GM06990 (cell line): ENCODE measurements around the gene PHF12.

ENCODE experiments used
- DNase-seq: peaks from one replicate; pipeline ENCODE4 v3.0.0-alpha.2; 2011; ENCODE audit not compliant: insufficient read length; ENCODE audit errors: extremely low read depth
- H3K27me3 ChIP-seq: replicated peaks from 2 replicates; pipeline ENCODE4 v1.6.0; 2011; ENCODE audit warnings: low read length; ENCODE audit not compliant: control insufficient read depth, insufficient read depth
- H3K36me3 ChIP-seq: 2 replicates; pipeline ENCODE4 v1.5.1; 2011; ENCODE audit warnings: low read length; ENCODE audit not compliant: control insufficient read depth, insufficient read depth
- H3K4me3 ChIP-seq: replicated peaks from 2 replicates; pipeline ENCODE4 v1.5.1; 2011; ENCODE audit warnings: low read depth, mild to moderate bottlenecking, control low read depth, low read length
- TF ChIP-seq, protein P1 (sequence below): IDR thresholded peaks from 2 replicates; pipeline ENCODE4 v1.5.1; 2011; ENCODE audit warnings: low read length, control low read depth, mild to moderate bottlenecking, inconsistent platforms; ENCODE audit not compliant: insufficient read depth, poor library complexity, severe bottlenecking

The PHF12 gene

DNA sequence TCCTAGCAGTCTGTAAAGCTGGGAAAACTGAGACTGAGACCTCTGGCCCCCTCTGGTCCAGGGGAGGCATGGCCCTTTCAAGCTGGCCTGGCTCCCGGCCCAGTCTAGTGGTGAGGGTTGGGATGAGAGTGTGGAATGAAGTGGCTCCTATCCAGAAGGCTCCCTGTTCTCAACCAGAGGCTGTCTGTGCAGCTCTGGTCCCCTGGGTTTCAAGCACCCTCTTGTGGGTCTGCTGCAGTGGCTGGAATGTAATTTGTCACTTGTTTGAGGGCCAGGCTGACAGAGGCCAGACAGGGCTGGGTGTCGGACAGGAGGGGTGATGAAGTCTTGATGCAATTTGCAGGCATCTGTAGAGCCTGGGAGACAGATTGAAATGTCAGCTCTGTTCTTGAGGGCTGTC lies 22.1 kb upstream of the PHF12 start:
- H3K36me3 ChIP-seq, result no peaks in the 10 kb centered on the region
- no peaks in the 10 kb centered on the region; the same call in 1 of the 2 replicates for H3K27me3 ChIP-seq
- no peak for DNase-seq
- TF ChIP-seq, protein P1, sequence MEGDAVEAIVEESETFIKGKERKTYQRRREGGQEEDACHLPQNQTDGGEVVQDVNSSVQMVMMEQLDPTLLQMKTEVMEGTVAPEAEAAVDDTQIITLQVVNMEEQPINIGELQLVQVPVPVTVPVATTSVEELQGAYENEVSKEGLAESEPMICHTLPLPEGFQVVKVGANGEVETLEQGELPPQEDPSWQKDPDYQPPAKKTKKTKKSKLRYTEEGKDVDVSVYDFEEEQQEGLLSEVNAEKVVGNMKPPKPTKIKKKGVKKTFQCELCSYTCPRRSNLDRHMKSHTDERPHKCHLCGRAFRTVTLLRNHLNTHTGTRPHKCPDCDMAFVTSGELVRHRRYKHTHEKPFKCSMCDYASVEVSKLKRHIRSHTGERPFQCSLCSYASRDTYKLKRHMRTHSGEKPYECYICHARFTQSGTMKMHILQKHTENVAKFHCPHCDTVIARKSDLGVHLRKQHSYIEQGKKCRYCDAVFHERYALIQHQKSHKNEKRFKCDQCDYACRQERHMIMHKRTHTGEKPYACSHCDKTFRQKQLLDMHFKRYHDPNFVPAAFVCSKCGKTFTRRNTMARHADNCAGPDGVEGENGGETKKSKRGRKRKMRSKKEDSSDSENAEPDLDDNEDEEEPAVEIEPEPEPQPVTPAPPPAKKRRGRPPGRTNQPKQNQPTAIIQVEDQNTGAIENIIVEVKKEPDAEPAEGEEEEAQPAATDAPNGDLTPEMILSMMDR, result no peak
- H3K4me3 ChIP-seq, result no peak overlapping the region

DNA sequence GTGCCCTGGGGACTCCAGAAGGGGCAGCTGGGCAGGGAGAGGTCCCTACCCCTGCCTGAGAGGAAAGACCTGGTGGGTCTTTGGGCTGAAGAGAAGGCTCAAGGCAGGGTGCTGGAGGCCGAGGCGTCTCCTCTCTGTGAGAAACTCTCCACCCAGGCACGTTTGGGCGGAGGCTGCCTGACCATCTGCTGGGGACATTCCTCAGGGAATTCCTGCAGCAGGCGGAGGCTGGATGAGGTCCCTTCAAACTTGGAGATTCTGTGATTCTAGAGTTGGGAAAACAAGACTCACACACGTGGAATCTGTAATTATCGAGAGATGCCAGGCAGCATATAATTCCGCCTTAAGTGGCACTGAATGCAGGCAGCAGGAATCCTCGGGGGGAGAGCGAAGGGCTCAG lies 21.1 kb upstream of the PHF12 start:
- Histone ChIP-seq H3K36me3 (no peaks in the 10 kb centered on the region), H3K27me3 (no peaks in the 10 kb centered on the region; the same call in 1 of the 2 replicates), H3K4me3 (no peak overlapping the region)
- TF ChIP-seq, protein P1, result no peak
- DNase-seq, result no peak

DNA sequence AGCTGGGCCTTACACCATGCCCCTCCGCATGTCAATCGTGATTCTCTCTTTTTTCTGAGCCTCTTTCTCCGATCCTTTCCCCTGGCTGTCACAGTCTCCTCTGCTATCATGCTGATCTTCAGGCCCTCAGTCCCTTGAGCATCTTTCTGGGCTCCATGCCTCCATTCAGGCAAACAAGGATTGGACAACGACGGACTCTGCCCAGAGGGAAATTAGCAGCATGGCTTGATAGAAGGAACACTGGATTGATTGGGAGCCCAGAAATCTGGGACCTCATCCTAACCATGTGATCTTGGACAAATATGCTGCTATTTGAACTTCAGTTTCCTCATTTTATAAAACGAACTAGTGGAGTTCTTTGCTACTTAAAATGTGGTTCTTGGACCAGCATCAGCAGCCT lies 19.6 kb upstream of the PHF12 start:
- TF ChIP-seq, protein P1, result no peak
- Histone ChIP-seq H3K4me3 (no peak overlapping the region), H3K36me3 (no peaks in the 10 kb centered on the region), H3K27me3 (no peaks in the 10 kb centered on the region; the same call in 1 of the 2 replicates)
- DNase-seq, result no peak

DNA sequence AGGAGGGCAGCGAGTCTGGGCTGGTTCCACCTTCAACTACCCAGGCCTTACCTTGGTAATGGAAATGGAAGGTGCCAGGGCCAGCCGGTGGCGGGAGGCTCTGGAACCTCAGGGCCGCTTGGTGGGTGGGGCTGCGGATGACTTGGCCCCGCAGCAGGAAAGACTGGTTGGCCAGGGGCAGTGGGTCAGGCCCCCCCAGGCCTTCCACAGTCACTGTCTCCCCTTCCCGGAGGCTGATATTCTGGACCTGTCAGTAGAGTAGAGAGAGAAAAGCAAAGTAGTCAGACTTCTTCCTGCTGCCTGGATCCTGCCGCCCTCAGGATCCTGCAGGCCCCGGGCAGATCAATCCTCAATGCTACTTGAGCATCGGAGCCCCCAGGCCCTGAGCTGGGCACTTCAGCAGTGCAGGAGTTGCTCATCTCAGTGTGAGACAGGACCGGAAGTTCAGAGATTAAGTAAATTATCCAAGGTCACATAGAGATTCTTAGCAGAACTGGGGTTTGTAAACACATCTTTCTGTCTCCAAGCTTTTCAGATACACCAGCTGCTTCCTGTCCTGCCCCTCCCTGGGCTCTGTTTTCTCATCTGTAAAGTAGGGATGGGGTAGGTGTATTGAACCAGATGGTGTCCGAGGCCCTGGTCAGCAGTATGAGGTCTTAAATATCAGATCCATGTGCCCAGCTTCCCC lies 18.5 kb upstream of the PHF12 start:
- TF ChIP-seq, protein P1, result no peak
- H3K27me3 ChIP-seq, result no peaks in the 10 kb centered on the region; the same call in 1 of the 2 replicates
- H3K4me3 ChIP-seq, result no peak overlapping the region
- DNase-seq, result no peak
- H3K36me3 ChIP-seq, result no peaks in the 10 kb centered on the region

DNA sequence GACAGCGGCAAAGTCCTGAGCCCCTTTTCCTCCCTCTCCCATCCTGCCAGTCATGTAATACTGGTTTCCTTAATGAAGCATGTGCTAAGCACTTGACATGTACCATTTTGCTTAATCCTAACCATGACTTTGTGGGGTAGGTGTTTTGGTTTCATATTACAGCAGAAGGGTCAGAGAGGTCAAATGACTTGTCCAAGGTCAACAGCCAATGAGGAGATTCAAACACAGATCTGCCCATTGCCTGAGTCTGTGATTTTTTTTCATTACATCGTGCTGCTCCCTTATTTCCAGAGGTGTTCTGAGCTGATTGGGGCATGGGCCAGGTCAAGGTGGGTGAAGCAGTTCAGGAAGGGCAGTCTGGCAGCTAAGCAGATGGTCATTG lies 17.6 kb upstream of the PHF12 start:
- no peaks in the 10 kb centered on the region for H3K36me3 ChIP-seq
- TF ChIP-seq, protein P1, result no peak
- DNase-seq, result no peak
- H3K27me3 ChIP-seq, result no peaks in the 10 kb centered on the region; the same call in 1 of the 2 replicates
- no peak overlapping the region for H3K4me3 ChIP-seq
